Measurements from ENCODE around the gene MYO7B. TPM values are rescaled to one million over a fixed set of nuclear protein-coding genes. Genes with fewer than 3 reads are reported as not detected.

MYO7B gene
- total RNA-seq, 3 donors from 2014 or later = 0.32 to 2.3 TPM; not detected in 1

DNA sequence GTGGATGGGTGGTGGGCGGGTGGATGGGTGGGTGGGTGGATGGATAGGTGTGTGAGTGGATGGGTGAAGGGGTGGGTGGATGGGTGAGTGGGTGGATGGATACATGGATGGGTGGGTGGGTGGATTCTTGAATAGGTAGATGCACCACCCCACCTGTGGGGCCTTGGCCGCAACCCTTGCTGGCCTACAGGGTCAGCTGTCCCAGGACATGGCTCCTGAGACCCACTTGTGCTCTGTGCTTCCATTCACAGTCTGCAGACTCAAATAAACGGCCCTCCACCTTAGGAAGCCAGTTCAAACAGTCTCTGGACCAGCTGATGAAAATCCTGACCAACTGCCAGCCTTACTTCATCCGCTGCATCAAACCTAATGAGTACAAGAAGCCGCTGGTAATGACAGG, 54.4 kb downstream of the MYO7B start:
- no peak for DNase-seq (ENCODE audit: low spot score in 2 of 2)
- Histone ChIP-seq H3K9me3 (no peaks in the 10 kb centered on the region), H3K36me3 (no peaks in the 10 kb centered on the region), H3K4me1 (no peaks in the 10 kb centered on the region), H3K4me3 (no peak overlapping the region), H3K27ac (no peak overlapping the region), H3K27me3 (no peaks in the 10 kb centered on the region)
- TF ChIP-seq POLR2A (IDR thresholded peaks at IDR 0.05) (no peak), POLR2AphosphoS5 (IDR thresholded peaks at IDR 0.05) (no peak)
- intact Hi-C loops (cut with DNase I; ENCODE audit: low total_unique reads) = no loop called here

- Histone ChIP-seq H3K9me3 (no peaks in the 10 kb centered on the region), H3K4me1 (no peaks in the 10 kb centered on the region), H3K27ac (no peak overlapping the region), H3K4me3 (no peak overlapping the region), H3K27me3 (no peaks in the 10 kb centered on the region), H3K36me3 (no peaks in the 10 kb centered on the region)
- no peak for TF ChIP-seq POLR2AphosphoS5 (IDR thresholded peaks at IDR 0.05)
- TF ChIP-seq, protein P1, sequence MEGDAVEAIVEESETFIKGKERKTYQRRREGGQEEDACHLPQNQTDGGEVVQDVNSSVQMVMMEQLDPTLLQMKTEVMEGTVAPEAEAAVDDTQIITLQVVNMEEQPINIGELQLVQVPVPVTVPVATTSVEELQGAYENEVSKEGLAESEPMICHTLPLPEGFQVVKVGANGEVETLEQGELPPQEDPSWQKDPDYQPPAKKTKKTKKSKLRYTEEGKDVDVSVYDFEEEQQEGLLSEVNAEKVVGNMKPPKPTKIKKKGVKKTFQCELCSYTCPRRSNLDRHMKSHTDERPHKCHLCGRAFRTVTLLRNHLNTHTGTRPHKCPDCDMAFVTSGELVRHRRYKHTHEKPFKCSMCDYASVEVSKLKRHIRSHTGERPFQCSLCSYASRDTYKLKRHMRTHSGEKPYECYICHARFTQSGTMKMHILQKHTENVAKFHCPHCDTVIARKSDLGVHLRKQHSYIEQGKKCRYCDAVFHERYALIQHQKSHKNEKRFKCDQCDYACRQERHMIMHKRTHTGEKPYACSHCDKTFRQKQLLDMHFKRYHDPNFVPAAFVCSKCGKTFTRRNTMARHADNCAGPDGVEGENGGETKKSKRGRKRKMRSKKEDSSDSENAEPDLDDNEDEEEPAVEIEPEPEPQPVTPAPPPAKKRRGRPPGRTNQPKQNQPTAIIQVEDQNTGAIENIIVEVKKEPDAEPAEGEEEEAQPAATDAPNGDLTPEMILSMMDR (IDR thresholded peaks at IDR 0.05) = no peak
- TF ChIP-seq POLR2A (IDR thresholded peaks at IDR 0.05) = no peak
- DNase-seq (ENCODE audit: low spot score in 2 of 2) = no peak
- intact Hi-C loops (cut with DNase I; ENCODE audit: low total_unique reads) = no loop called here
These were observed 55.1 kb downstream of the MYO7B start for GRCh38 chr2:127590386-127591190.

- Histone ChIP-seq H3K4me3 (no peak overlapping the region), H3K9me3 (no peaks in the 10 kb centered on the region), H3K27me3 (no peaks in the 10 kb centered on the region), H3K36me3 (no peaks in the 10 kb centered on the region), H3K27ac (no peak overlapping the region), H3K4me1 (no peaks in the 10 kb centered on the region)
- no peak for DNase-seq (ENCODE audit: low spot score in 2 of 2)
- intact Hi-C loops (cut with DNase I; ENCODE audit: low total_unique reads) = no loop called here
- TF ChIP-seq, protein P1 (IDR thresholded peaks at IDR 0.05) = peak in 2 of 3 donors; percentile 13 to 24
- TF ChIP-seq POLR2AphosphoS5 (IDR thresholded peaks at IDR 0.05) (no peak), POLR2A (IDR thresholded peaks at IDR 0.05) (no peak)
These were observed 55.9 kb downstream of the MYO7B start for GRCh38 chr2:127591221-127591923.

DNA sequence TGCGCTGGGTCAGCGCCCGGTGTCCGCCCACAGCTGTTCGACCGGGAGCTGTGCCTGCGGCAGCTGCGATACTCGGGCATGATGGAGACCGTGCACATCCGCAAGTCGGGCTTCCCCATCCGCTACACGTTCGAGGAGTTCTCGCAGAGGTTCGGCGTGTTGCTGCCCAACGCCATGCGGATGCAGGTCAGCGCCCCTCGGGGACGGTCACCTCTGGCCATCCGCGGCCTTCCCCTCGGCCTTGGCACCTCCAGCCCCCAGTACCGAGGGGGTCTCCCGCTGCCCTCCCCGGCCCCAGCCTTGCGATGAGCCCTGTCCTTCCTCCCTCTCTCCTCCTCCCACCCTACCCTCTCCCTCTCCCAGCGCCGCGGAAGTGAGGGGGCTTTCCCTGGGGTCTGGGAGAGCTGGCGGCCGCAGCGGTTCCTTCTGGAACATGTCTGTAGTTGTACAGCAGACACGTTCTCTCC, 57.3 kb downstream of the MYO7B start:
- Histone ChIP-seq H3K27ac (no peak overlapping the region), H3K4me3 (no peak overlapping the region), H3K36me3 (no peaks in the 10 kb centered on the region), H3K27me3 (no peaks in the 10 kb centered on the region), H3K9me3 (no peaks in the 10 kb centered on the region), H3K4me1 (no peaks in the 10 kb centered on the region)
- DNase-seq (ENCODE audit: low spot score in 2 of 2) = no peak
- intact Hi-C loops (cut with DNase I; ENCODE audit: low total_unique reads) = no loop called here
- TF ChIP-seq, protein P1 (IDR thresholded peaks at IDR 0.05) = no peak
- TF ChIP-seq POLR2A (IDR thresholded peaks at IDR 0.05) (no peak), POLR2AphosphoS5 (IDR thresholded peaks at IDR 0.05) (no peak)

GRCh38 chr2:127593228-127594115, 58.0 kb downstream of the MYO7B start:
- intact Hi-C loops (cut with DNase I; ENCODE audit: low total_unique reads) = no loop called here
- Histone ChIP-seq H3K36me3 (no peaks in the 10 kb centered on the region), H3K27ac (no peak overlapping the region), H3K4me1 (no peaks in the 10 kb centered on the region), H3K9me3 (no peaks in the 10 kb centered on the region), H3K4me3 (no peak overlapping the region), H3K27me3 (no peaks in the 10 kb centered on the region)
- no peak for DNase-seq (ENCODE audit: low spot score in 2 of 2)
- TF ChIP-seq POLR2A (IDR thresholded peaks at IDR 0.05) (no peak), POLR2AphosphoS5 (IDR thresholded peaks at IDR 0.05) (no peak)
- TF ChIP-seq, protein P1 (IDR thresholded peaks at IDR 0.05) = no peak

Measured in breast epithelium (tissue), 4 donors.